ENCODE measurements around the gene RAB33B.
"Not testable (repeated sequence)": the region's sequence is repeated elsewhere in the genome, so short reads cannot be mapped to it uniquely, and the experiment has no call there.

Gene RAB33B

DNA sequence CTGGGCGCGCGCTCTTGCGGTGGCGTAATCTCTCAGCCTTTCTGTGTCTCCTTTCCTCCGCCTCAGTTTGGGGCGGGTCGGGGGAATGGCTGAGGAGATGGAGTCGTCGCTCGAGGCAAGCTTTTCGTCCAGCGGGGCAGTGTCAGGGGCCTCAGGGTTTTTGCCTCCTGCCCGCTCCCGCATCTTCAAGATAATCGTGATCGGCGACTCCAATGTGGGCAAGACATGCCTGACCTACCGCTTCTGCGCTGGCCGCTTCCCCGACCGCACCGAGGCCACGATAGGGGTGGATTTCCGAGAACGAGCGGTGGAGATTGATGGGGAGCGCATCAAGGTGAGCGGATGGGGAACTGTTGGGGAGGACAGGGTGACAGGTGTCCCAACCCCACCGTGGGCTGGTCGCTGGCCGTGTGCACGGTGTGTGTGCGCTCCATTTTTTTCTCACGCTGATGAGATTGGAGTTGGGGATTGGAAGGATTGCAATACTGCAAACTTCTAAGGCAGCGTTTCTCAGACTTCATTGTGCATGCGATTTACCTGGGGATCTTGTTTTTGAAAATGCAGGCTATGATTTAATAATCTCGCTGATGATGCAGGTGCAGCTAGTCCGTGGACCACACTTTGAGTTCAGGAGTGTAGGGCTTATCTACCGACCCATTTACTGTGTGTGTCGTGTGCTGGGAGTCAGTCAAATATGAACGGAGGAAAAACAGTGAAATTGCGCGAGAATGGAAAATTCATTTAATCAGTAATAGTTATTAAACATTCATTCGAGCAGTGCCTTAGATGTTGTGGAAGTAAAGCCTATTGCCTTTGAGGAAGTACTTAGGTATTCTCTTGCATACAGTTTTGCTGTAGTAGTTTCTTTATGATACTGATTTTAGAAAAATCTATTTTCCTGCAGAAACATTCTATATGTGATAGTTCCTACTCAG, at the start of gene RAB33B:
Gene RAB33B (plus strand): TSS at position 11 of the 935 bp plus-strand sequence. CDS start 75 bp downstream, at position 86.
- no peak for DNase-seq

- DNase-seq = no peak
These were observed 43.6 kb upstream of the RAB33B start for GRCh38 chr4:139410312-139410711.

GRCh38 chr4:139414671-139415210, 39.2 kb upstream of the RAB33B start:
- DNase-seq = not testable (repeated sequence)

DNA sequence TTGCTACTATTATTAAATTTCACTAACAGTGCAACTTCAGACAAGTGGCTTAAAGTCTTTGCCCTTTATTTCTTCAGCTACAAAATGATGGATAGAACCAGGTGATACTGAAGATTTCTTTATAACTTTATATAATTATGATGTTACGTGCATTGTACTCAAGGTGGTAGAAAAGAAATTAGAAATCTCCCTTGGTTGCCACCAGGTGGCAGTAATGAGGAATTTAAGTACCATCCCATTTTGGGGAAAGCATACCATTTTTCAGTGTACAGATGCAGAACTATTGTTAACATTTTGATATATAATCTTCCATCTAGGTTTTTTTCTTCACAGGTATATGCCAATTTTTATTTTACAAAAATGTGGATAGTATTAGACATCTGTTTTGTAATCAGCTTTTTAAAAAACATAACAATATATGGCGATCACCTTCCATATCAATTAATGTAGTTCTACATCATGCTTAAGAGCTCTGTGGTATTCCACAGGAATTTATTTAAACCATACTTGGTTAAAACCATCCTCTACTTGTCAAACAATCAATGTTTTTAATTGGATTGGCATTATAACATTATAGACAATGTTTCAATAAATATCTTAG, 37.7 kb upstream of the RAB33B start:
- DNase-seq = no peak

- no peak for DNase-seq
These were observed 34.5 kb upstream of the RAB33B start for GRCh38 chr4:139419388-139419914.

GRCh38 chr4:139420652-139421051, 33.3 kb upstream of the RAB33B start:
- DNase-seq = no peak

- DNase-seq = no peak
These were observed 17.8 kb upstream of the RAB33B start for GRCh38 chr4:139436122-139436521.

GRCh38 chr4:139438141-139438540, 15.8 kb upstream of the RAB33B start:
- DNase-seq = no peak

DNA sequence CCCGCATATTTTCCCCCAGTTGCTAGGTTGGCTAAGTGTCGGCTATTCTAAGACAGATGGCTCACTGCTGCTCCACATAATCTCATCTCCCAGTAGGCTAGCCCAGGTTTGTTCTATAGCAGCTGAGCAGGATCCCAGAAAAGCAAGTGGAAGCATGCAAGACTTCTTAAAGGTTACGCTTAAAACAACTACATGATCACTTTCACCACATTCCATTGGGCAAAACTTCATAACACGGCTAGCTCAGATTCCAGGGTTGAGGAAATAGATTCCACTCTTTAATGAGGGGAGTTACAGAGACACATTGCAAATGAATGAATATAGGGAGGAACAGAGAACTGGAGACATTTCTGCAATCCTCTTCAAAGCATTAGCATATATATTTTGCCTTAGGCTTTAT, 12.9 kb upstream of the RAB33B start:
- no peak for DNase-seq

- DNase-seq = no peak
These were observed 10.3 kb upstream of the RAB33B start for GRCh38 chr4:139443661-139444060.

DNA sequence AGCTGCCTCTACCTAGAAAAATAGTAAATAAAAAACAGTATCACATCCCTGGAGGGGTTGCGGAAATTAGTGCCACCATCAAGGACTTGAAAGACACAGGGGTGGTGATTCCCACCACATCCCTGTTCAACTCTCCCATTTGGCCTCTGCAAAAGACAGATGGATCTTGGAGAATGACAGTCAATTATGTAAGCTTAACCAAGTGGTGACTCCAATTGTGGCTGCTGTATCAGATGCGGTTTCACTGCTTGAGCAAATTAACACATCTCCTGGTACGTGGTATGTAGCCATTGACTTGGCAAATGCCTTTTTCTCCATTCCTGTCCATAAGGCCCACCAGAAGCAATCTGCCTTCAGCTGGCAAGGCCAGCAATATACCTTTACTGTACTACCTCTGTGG, 9.0 kb upstream of the RAB33B start:
- not testable (repeated sequence) for DNase-seq

DNA sequence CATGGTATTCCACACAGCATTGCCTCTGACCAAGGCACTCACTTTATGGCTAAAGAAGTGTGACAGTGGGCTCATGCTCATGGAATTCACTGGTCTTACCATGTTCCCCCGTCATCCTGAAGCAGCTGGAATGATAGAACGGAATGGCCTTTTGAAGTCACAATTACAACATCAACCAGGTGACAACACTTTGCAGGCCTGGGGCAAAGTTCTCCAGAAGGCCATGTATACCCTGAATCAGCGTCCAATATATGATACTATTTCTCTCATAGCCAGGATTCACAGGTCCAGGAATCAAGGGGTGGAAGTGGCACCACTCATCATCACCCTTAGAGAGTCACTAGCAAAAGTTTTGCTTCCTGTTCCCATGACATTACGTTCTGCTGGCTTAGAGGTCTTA, 6.8 kb upstream of the RAB33B start:
- DNase-seq = not testable (repeated sequence)

GRCh38 chr4:139450586-139450985, 3.3 kb upstream of the RAB33B start:
- DNase-seq = no peak

- no peak for DNase-seq
These were observed 1.9 kb upstream of the RAB33B start for GRCh38 chr4:139451997-139452396.

- no peak for DNase-seq
These were observed 915 bp upstream of the RAB33B start for GRCh38 chr4:139453041-139453370.

GRCh38 chr4:139453371-139454110, 380 bp upstream of the RAB33B start:
- DNase-seq = peak; percentile 88

DNA sequence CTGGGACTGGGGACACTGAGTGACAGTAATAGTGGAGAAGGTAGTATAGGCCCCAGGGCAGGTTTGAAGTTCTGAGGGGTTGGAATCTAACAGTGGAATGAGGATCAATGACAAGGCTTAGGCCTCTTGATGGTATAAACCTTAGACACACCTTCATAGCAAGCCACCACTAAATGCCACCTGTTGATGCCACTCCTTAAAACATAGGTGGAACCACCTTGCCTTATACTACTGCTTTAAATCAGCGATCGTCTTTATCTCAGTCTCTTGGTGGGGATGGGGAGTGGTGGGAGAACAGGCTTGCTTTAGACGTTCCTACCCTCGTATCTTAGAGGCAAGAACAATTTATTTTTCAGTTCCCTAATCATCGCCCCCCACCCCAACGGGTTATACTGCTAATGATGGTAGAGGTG, 1.2 kb downstream of the RAB33B start:
- no peak for DNase-seq

GRCh38 chr4:139457318-139457717, 3.4 kb downstream of the RAB33B start:
- no peak for DNase-seq

- DNase-seq = no peak
These were observed 4.6 kb downstream of the RAB33B start for GRCh38 chr4:139458543-139458942.

DNA sequence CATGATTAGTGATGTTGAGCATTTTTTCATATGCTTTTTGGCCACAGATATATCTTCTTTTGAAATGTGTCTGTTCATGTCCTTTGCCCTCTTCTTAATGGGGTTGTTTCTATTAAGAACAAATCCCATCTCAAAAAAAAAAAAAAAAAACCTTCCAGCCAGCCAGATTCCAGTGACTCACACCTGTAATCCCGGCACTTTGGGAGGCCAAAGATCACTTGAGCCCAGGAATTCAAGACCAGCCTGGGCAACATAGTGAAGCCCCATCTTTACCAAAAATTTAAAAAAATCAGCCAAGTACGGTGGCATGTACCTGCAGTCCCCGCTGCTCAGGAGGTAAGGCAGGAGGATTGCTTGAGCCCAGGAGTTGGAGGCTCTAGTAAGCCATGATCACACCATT, 5.1 kb downstream of the RAB33B start:
- DNase-seq = no peak

- DNase-seq = no peak
These were observed 6.6 kb downstream of the RAB33B start for GRCh38 chr4:139460565-139460964.

DNA sequence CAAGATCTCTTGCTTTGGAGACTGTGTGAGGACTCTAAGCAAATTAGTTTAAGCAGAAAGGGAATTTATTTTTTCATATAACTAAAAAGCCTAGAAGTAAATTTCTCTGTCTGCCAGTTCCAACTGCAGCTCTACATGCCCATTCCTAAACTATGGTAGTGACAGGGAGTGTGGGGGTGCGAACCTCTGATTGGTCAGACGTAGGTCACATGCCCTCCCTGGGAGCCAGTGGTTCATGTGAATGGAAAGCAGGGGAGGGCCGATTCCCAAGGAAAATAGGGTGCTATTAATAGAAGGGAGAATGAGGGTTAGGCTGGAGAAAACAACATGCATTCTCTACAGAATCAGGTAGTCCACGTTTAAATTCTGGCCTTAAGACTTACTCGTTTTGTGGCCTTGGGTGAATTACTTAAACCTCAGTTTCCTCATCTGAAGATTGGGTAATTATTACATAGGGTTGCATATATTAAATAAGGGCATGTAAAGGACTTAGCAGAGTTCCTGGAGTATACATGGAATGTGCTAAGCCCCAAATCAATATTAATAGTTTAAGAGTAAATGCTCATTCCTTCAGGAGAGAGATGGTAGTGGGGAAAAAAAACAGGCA, 7.2 kb downstream of the RAB33B start:
- no peak for DNase-seq

GRCh38 chr4:139464512-139464911, 10.6 kb downstream of the RAB33B start:
- DNase-seq = not testable (repeated sequence)

Measured in NCI-H446 treated with DMSO at 0.1 percent for 48 hours (cell line).